ENCODE results near the gene PPP1CB.
"Not testable (repeated sequence)": the region's sequence is repeated elsewhere in the genome, so short reads cannot be mapped to it uniquely, and the experiment has no call there.

PPP1CB gene

GRCh38 chr2:28780496-28780895 is 28.9 kb downstream of the PPP1CB start:
- no peak for DNase-seq

GRCh38 chr2:28782423-28782822 is 30.8 kb downstream of the PPP1CB start:
- DNase-seq = no peak

- DNase-seq = not testable (repeated sequence)
Measured at GRCh38 chr2:28784570-28784969, 32.9 kb downstream of the PPP1CB start.

- no peak for DNase-seq
Measured at GRCh38 chr2:28796620-28797019, 45.0 kb downstream of the PPP1CB start.

GRCh38 chr2:28801726-28802125 is 50.1 kb downstream of the PPP1CB start:
- DNase-seq = no peak

GRCh38 chr2:28802975-28803429 is 51.4 kb downstream of the PPP1CB start:
- no peak for DNase-seq

GRCh38 chr2:28809927-28810326 is 58.3 kb downstream of the PPP1CB start:
- no peak for DNase-seq

- peak; percentile 77 for DNase-seq
Measured at GRCh38 chr2:28810384-28811285, 59.0 kb downstream of the PPP1CB start, which contains the start of gene SPDYA. Gene SPDYA (plus strand): TSS chr2:28810834. CDS start chr2:28816015, 5,181 bp downstream.

- no peak for DNase-seq
Measured at GRCh38 chr2:28818053-28818452, 66.4 kb downstream of the PPP1CB start.

GRCh38 chr2:28821295-28821958 is 69.8 kb downstream of the PPP1CB start:
- peak; percentile 49 for DNase-seq

GRCh38 chr2:28822036-28822435 is 70.4 kb downstream of the PPP1CB start:
- DNase-seq = no peak

GRCh38 chr2:28824207-28824606 is 72.6 kb downstream of the PPP1CB start:
- DNase-seq = no peak

- DNase-seq = no peak
Measured at GRCh38 chr2:28824870-28825269, 73.2 kb downstream of the PPP1CB start.

GRCh38 chr2:28828382-28828781 is 76.8 kb downstream of the PPP1CB start:
- DNase-seq = no peak

- no peak for DNase-seq
Measured at GRCh38 chr2:28833740-28834470, 82.3 kb downstream of the PPP1CB start.

- DNase-seq = no peak
Measured at GRCh38 chr2:28835781-28836180, 84.2 kb downstream of the PPP1CB start.

- DNase-seq = no peak
Measured at GRCh38 chr2:28838971-28839370, 87.3 kb downstream of the PPP1CB start.

GRCh38 chr2:28842042-28842441 is 90.4 kb downstream of the PPP1CB start:
- no peak for DNase-seq
